ENCODE measurements around the gene PTGDR2.

Gene PTGDR2

DNA sequence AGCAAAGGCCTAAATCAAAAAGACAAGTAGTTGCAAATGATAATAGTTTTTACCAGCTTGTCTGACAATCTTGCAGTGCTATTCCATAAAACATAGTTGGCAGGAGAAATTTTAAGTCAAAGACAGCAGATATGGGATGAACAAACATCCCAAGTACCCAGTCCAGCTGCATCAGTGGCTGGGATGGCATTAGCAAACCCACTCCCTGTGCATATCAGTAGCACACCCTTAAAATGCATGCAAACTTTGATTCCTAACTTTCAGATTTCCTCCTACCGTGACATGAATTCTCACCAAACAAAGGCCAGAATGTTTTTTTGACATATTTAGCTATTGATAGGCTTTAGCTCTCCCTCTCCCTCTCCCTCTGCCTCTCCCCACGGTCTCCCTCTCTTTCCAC, 41.6 kb downstream of the PTGDR2 start:
- no peak for DNase-seq (ENCODE audit: low read depth)
- TF ChIP-seq, protein P1, sequence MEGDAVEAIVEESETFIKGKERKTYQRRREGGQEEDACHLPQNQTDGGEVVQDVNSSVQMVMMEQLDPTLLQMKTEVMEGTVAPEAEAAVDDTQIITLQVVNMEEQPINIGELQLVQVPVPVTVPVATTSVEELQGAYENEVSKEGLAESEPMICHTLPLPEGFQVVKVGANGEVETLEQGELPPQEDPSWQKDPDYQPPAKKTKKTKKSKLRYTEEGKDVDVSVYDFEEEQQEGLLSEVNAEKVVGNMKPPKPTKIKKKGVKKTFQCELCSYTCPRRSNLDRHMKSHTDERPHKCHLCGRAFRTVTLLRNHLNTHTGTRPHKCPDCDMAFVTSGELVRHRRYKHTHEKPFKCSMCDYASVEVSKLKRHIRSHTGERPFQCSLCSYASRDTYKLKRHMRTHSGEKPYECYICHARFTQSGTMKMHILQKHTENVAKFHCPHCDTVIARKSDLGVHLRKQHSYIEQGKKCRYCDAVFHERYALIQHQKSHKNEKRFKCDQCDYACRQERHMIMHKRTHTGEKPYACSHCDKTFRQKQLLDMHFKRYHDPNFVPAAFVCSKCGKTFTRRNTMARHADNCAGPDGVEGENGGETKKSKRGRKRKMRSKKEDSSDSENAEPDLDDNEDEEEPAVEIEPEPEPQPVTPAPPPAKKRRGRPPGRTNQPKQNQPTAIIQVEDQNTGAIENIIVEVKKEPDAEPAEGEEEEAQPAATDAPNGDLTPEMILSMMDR (IDR thresholded peaks at IDR 0.05; ENCODE audit: insufficient read depth, low read depth, low read length, missing control alignments): no peak
- no peak overlapping the region for H3K4me3 ChIP-seq (ENCODE audit: low read depth, low read length)

DNA sequence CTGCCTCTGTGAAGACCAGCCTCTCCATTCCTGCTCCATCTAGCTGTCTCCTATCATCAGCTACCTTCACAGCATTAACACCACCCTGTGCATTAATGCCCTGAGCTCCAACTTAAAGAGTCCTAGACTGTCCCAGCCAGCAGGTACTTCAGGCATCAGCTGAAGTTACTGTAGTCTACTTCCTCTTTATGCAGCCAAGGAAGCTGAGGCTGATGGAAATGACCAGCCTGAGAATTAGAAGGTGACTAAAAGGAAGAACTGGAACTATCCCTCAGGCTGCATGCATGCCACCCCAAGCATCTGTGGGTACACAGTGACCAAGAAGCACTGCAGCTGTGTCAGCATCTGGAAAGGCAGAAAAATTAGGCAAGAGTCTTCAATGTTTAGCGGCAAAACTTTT, 42.4 kb downstream of the PTGDR2 start:
- TF ChIP-seq, protein P1 (IDR thresholded peaks at IDR 0.05; ENCODE audit: insufficient read depth, low read depth, low read length, missing control alignments): no peak
- DNase-seq (ENCODE audit: low read depth): no peak
- H3K4me3 ChIP-seq (ENCODE audit: low read depth, low read length): no peak overlapping the region

DNA sequence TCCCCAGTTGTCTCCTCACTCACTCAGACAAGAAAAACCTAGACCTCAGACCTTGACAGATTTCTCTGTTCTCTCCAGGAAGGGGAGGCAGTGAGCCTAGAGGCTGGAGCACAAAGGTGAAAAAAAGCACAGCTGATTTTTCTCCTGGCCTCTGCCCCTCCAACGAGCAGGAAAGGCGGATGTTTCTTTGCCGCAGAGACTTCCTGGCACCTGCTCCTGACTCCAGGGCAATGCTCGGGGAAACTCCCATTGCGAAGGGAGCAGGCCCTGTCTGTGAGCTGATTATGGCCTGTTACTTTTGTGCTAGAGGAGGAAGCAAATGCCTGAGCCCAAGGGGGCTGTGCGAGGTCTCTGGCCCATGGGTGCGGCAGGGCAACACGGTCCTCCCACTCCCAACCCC, 45.2 kb downstream of the PTGDR2 start:
- peak; percentile 26 for DNase-seq (ENCODE audit: low read depth)
- TF ChIP-seq, protein P1 (IDR thresholded peaks at IDR 0.05; ENCODE audit: insufficient read depth, low read depth, low read length, missing control alignments): no peak
- H3K4me3 ChIP-seq (ENCODE audit: low read depth, low read length): no peak overlapping the region

DNA sequence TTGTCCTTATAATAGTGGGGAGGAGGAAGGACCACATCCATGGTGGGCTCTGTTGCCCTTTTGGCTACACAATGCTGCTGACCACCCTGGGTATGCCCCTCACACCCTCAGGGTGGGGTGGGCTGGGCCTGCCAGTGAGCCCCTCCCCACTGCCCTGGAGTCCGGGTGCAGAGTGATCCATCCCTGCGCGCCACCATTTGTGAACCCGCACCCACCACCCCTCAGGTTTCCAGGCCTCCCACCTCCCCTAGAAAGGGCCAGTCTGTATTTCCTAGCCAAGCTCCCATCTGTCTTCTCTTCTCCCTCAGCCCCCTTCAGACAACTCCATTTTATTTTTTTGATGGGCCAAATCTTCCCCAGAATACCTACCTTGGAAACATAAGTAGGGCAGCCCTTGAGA, 45.6 kb downstream of the PTGDR2 start:
- TF ChIP-seq, protein P1 (IDR thresholded peaks at IDR 0.05; ENCODE audit: insufficient read depth, low read depth, low read length, missing control alignments): no peak
- H3K4me3 ChIP-seq (ENCODE audit: low read depth, low read length): no peak overlapping the region
- DNase-seq (ENCODE audit: low read depth): no peak

DNA sequence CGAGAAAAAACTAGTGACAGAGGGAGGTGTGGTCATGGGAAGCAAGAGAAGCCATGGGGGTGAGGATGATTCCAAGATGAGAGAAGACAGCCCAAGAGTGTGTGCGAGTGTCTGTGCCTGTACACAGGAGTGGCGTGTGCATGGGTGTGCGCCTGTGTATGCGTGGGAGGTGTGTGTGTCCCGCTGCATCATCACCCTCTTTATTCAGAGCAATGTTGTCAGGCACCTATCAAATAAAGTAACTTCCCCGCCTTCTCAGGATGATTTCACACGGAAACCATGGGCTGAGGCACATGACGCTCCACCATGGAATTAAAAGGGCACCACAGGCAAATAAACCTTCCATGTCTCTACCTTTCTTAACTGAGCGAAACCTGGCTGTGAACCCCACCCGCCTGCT, 46.1 kb downstream of the PTGDR2 start:
- H3K4me3 ChIP-seq (ENCODE audit: low read depth, low read length): no peak overlapping the region
- no peak for DNase-seq (ENCODE audit: low read depth)
- TF ChIP-seq, protein P1 (IDR thresholded peaks at IDR 0.05; ENCODE audit: insufficient read depth, low read depth, low read length, missing control alignments): no peak

DNA sequence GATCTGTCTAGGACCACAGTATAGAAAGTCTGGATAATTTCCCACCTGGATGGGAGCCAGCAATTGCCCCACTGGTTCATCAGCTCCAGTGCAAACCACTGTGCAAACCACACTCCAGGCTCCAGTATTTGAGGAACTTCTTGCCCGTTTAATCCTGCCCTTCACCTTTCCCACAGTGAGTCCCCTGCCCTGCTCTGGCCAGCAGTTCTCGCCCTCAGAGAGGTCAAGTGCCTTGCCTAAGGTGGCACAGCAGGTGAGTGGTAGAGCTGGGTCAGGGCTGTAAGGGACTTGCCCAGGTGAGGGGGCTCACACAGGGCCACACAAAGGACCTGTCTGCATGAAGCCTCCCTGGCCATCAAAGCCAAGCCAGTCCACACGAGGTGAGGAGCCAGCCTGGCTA, 46.5 kb downstream of the PTGDR2 start:
- no peak overlapping the region for H3K4me3 ChIP-seq (ENCODE audit: low read depth, low read length)
- TF ChIP-seq, protein P1 (IDR thresholded peaks at IDR 0.05; ENCODE audit: insufficient read depth, low read depth, low read length, missing control alignments): no peak
- DNase-seq (ENCODE audit: low read depth): no peak

DNA sequence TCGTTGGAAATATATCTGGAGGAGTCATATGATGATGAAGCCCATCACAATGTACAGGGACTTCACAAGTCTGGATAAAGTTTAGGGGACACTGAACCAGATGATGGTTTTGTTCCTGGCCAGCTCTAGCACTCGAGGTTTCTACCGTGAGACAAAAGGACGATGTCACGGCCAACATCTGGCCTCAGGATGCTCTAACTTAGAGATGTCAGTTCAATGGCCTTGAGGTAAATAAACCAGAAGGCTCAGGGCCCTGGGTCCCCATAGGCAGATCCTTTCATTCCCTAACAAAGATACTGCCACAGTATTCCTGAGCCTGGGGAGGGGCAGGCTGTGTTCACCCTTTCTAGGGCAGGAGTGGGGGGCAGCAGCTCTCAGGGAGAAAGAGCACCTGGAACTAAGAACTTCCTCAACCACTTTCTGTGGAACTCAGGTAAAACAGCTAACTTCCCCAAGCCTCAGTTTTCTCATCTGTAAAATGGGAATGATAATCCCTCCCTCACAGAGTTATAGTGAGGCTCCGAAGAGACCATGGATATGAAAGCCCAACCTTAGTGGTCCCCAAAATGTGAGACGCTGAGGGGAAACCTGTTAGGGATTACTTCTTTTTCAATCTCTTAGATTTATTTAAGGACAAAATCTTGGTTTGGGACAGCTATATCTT, 52.3 kb downstream of the PTGDR2 start:
- no peak overlapping the region for H3K4me3 ChIP-seq (ENCODE audit: low read depth, low read length)
- DNase-seq (ENCODE audit: low read depth): no peak
- TF ChIP-seq, protein P1 (IDR thresholded peaks at IDR 0.05; ENCODE audit: insufficient read depth, low read depth, low read length, missing control alignments): no peak
